T-cell (primary cell): ENCODE data around the gene CCDC33. TPM values are rescaled to one million over a fixed set of nuclear protein-coding genes. Genes with fewer than 3 reads are reported as not detected.

Experiments
- ATAC-seq, 4 experiments: fragments of 200-7000 bp in 3 of 4; fragments of 150-1000 bp in 1 of 4; cut with Tn5 transposase; replicated peaks in 1 of 4; 1 replicate in 3 of 4; 2 replicates in 1 of 4; pipeline ENCODE4 v1.10.0; 2021; ENCODE audit warnings: moderate library complexity in 3 of 4, mild to moderate bottlenecking in 2 of 4, moderate number of reproducible peaks in 1 of 4
- CTCF ChIA-PET, 2 donors: fragments of 300-600 bp; sonication (Branson Sonifier 250); formaldehyde crosslinking; loops; one replicate each; lab custom pipeline; 2022; ENCODE audit warnings: antibody characterized with exemption in 2 of 2; lab: Charles Lee
- POLR2A ChIA-PET, 2 donors: fragments of 300-600 bp; sonication (Branson Sonifier 250); formaldehyde crosslinking; loops; one replicate each; lab custom pipeline; 2022; ENCODE audit warnings: antibody characterized with exemption in 2 of 2; lab: Charles Lee
- DNase-seq, 35 experiments: peaks; one replicate each; pipeline versions ENCODE4 v3.0.0 to v3.0.0-alpha.2; 2013 to 2023
- H3K27ac ChIP-seq: one replicate; pipeline ENCODE4 v1.5.1; 2013; ENCODE audit warnings: low read length
- H3K27me3 ChIP-seq, 2 experiments: replicated peaks in 1 of 2; 1 replicate in 1 of 2; 2 replicates in 1 of 2; pipeline versions ENCODE4 v1.6.1 to v1.7.0; 2013; ENCODE audit warnings: low read length in 1 of 2, mixed read lengths in 1 of 2; ENCODE audit not compliant: control insufficient read depth in 2 of 2, insufficient read depth in 2 of 2; ENCODE audit errors: extremely low read depth in 1 of 2
- H3K36me3 ChIP-seq, 2 donors: 1 replicate in 1 of 2; 2 replicates in 1 of 2; pipeline versions ENCODE4 v1.6.1 to v1.7.0; 2013; ENCODE audit warnings: low read length in 1 of 2; ENCODE audit not compliant: control insufficient read depth in 2 of 2, insufficient read depth in 1 of 2; ENCODE audit errors: extremely low read depth in 1 of 2
- H3K4me1 ChIP-seq, 2 experiments: 1 replicate in 1 of 2; 2 replicates in 1 of 2; pipeline versions ENCODE4 v1.6.1 to v1.7.0; 2013; ENCODE audit warnings: low read length in 2 of 2, mixed read lengths in 1 of 2; ENCODE audit not compliant: insufficient read depth in 2 of 2, control insufficient read depth in 1 of 2; ENCODE audit errors: extremely low read depth in 1 of 2
- H3K4me3 ChIP-seq, 2 donors: 1 replicate in 1 of 2; 2 replicates in 1 of 2; pipeline versions ENCODE4 v1.5.1 to v1.7.0; 2013; ENCODE audit warnings: mild to moderate bottlenecking in 2 of 2, low read length in 1 of 2, moderate library complexity in 1 of 2; ENCODE audit not compliant: control insufficient read depth in 1 of 2; ENCODE audit errors: extremely low read depth in 1 of 2
- H3K9me3 ChIP-seq: 2 replicates; pipeline ENCODE4 v1.7.0; 2013
- H3K27ac Mint-ChIP-seq, 2 donors: one replicate each; pipeline ENCODE4 v1.8.0; 2020 to 2021; ENCODE audit warnings: mild to moderate bottlenecking in 2 of 2, mixed read lengths in 2 of 2
- H3K27me3 Mint-ChIP-seq, 2 donors: one replicate each; pipeline ENCODE4 v1.8.0; 2021 to 2022; ENCODE audit warnings: mixed read lengths in 2 of 2
- H3K36me3 Mint-ChIP-seq: one replicate; pipeline ENCODE4 v1.8.0; 2021; ENCODE audit warnings: mixed read lengths
- H3K4me1 Mint-ChIP-seq, 3 donors: one replicate each; pipeline ENCODE4 v1.8.0; 2020 to 2022; ENCODE audit warnings: mixed read lengths in 3 of 3, mild to moderate bottlenecking in 1 of 3
- H3K4me3 Mint-ChIP-seq, 3 donors: one replicate each; pipeline ENCODE4 v1.8.0; 2020 to 2022; ENCODE audit warnings: mild to moderate bottlenecking in 3 of 3, mixed read lengths in 3 of 3, moderate library complexity in 3 of 3
- H3K9me3 Mint-ChIP-seq, 3 donors: one replicate each; pipeline ENCODE4 v1.8.0; 2020 to 2022; ENCODE audit warnings: mixed read lengths in 3 of 3
- WGBS: methylation state at CpG from one replicate; pipeline ENCODE4 v1.1.5; 2013; ENCODE audit warnings: missing lambda C conversion rate; ENCODE audit not compliant: insufficient coverage; 5-methylcytosine and 5-hydroxymethylcytosine counted together
- total RNA-seq, 35 experiments: library from RNA in 6 of 35; stranded (reverse) in 6 of 35; fragments of 120-200 nt in 1 of 35; gene quantifications; one replicate each; pipeline versions ENCODE4 v1.2.1 to v1.2.4 and lab custom pipeline; 2013 to 2026

Gene CCDC33
- total RNA-seq, 5 donors from 2014 or later (not counting 1 experiment from before 2014, with no cell fraction given), result not detected

DNA sequence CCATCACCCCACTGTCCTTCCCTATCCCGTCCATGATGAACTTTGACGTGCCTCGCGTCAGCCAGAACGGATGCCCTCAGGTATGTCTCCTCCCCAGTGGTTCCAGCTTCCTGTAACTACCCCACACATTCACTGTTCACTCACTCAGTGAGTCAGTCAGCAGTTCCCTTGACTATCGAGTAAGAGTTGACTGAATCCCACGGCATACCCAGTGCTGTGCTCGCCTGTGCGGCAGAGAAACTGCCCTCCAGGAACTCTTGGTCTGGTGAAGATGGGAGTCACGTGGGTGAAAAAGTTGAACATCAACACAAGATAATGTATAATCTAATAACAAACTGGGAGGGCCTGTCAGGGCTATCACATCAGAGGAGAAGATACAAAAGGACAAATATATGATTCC lies 36.7 kb downstream of the CCDC33 start:
- Histone ChIP-seq H3K4me1 (no peaks in the 10 kb centered on the region), H3K4me3 (no peak overlapping the region), H3K36me3 (no peaks in the 10 kb centered on the region), H3K27ac (no peak overlapping the region), H3K27me3 (peaks cover 0 to 65% of the 10 kb centered on the region in 2 experiments), H3K9me3 (no peaks in the 10 kb centered on the region)
- ChIA-PET CTCF (no interaction called here), POLR2A (no interaction called here)
- ATAC-seq, result no peak
- Mint-ChIP-seq H3K27ac (no peak overlapping the region), H3K4me3 (no peak overlapping the region), H3K4me1 (no peaks in the 10 kb centered on the region), H3K9me3 (no peaks in the 10 kb centered on the region), H3K36me3 (no peaks in the 10 kb centered on the region), H3K27me3 (peaks cover 35 to 42% of the 10 kb centered on the region in 2 donors)
- DNase-seq, result no peak
- 92% methylated on average over 5 of the region's 10 CpGs for WGBS

DNA sequence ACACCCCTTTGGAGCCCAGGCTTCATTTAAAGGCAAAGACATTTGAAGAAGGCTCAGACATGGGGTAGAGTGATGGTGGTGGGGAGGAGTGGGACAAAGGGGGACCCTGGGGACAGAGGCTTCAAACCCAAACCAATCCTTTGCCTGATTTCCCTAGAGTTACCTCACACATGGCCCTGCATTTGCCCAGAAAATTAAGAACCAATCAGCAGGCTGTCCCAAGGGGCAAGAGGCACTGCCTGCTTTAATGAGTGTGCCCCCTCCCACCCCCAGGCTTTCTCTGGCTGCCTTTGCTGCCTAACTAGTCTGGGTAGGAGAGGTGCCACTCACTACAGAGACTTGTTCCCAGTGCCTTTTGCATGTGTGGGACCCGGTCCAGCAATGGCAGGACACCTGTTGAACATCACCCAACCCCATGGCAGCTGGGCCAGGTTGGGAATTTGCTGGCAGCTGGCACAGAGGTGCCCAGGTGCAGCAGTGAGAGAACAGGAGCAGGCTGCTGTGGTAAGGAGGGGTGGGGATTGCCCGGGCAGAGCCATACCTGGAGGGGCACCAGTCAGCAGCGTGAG lies 38.4 kb downstream of the CCDC33 start:
- DNase-seq, result no peak
- Mint-ChIP-seq H3K4me3 (no peak overlapping the region), H3K27ac (no peak overlapping the region), H3K4me1 (no peaks in the 10 kb centered on the region), H3K9me3 (no peaks in the 10 kb centered on the region), H3K36me3 (no peaks in the 10 kb centered on the region), H3K27me3 (peaks cover 31 to 37% of the 10 kb centered on the region in 2 donors)
- H3K9me3 ChIP-seq, result no peaks in the 10 kb centered on the region
- H3K4me1 ChIP-seq, result no peaks in the 10 kb centered on the region
- WGBS, result 50% methylated on average over 2 of the region's 3 CpGs
- no peaks in the 10 kb centered on the region for H3K36me3 ChIP-seq
- no peak overlapping the region for H3K27ac ChIP-seq
- H3K27me3 ChIP-seq, result peaks cover 0 to 61% of the 10 kb centered on the region in 2 experiments
- ChIA-PET CTCF (no interaction called here), POLR2A (no interaction called here)
- ATAC-seq, result no peak
- no peak overlapping the region for H3K4me3 ChIP-seq

- no peaks in the 10 kb centered on the region for H3K9me3 Mint-ChIP-seq
- Histone ChIP-seq H3K27me3 (peaks cover 0 to 63% of the 10 kb centered on the region in 2 experiments), H3K36me3 (no peaks in the 10 kb centered on the region), H3K4me3 (no peak overlapping the region), H3K4me1 (no peaks in the 10 kb centered on the region), H3K9me3 (no peaks in the 10 kb centered on the region), H3K27ac (no peak overlapping the region)
- no peak for DNase-seq
- ChIA-PET CTCF (no interaction called here), POLR2A (no interaction called here)
- H3K27me3 Mint-ChIP-seq, result peaks cover 25 to 39% of the 10 kb centered on the region in 2 donors
- H3K4me3 Mint-ChIP-seq, result no peak overlapping the region
- no peak overlapping the region for H3K27ac Mint-ChIP-seq
- H3K4me1 Mint-ChIP-seq, result no peaks in the 10 kb centered on the region
- no peak for ATAC-seq
- 76% methylated on average over 5 of the region's 6 CpGs for WGBS
- H3K36me3 Mint-ChIP-seq, result no peaks in the 10 kb centered on the region
These were observed 39.8 kb downstream of the CCDC33 start for GRCh38 chr15:74275957-74276356.

- H3K9me3 Mint-ChIP-seq, result no peaks in the 10 kb centered on the region
- ATAC-seq (no peak), DNase-seq (no peak)
- H3K27me3 Mint-ChIP-seq, result peaks cover 25 to 38% of the 10 kb centered on the region in 2 donors
- Histone ChIP-seq H3K36me3 (no peaks in the 10 kb centered on the region), H3K27me3 (peaks cover 0 to 57% of the 10 kb centered on the region in 2 experiments), H3K4me1 (no peaks in the 10 kb centered on the region), H3K9me3 (no peaks in the 10 kb centered on the region), H3K27ac (no peak overlapping the region), H3K4me3 (no peak overlapping the region)
- H3K4me1 Mint-ChIP-seq, result no peaks in the 10 kb centered on the region
- no peaks in the 10 kb centered on the region for H3K36me3 Mint-ChIP-seq
- H3K4me3 Mint-ChIP-seq, result no peak overlapping the region
- CTCF ChIA-PET, result no interaction called here
- POLR2A ChIA-PET, result no interaction called here
- H3K27ac Mint-ChIP-seq, result no peak overlapping the region
- WGBS, result 60% methylated on average over 1 of the region's 3 CpGs
These were observed 40.4 kb downstream of the CCDC33 start for GRCh38 chr15:74276560-74276959.

DNA sequence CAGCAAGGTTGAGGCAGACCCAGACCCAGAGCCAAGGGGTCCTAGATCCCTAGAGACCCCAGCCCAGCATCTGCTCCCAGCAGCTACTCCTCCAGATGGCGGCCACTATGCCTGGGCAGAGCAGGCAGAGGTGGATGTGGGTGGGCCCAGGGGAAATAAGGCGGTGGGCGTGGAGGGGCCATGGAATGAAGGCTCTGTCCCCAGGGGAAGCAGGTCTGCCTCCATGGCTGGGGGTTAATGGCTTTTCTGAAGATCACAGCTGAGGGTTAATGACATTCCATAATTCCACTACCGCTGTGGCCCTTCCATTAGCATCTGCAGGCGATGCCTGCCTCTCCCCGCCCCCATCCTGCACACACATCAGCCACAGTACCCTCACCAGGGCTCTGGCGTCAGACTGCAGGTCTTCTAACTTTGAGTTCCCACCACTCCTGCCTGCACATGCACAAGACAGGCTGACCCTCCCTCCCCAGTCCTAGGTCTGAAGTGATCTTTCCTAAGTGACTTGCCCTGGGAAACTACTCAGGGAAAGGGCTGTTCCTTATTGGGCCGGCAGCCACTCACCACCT lies 41.2 kb downstream of the CCDC33 start:
- Mint-ChIP-seq H3K27me3 (peaks cover 27 to 39% of the 10 kb centered on the region in 2 donors), H3K4me1 (no peaks in the 10 kb centered on the region), H3K4me3 (no peak overlapping the region), H3K9me3 (no peaks in the 10 kb centered on the region), H3K27ac (no peak overlapping the region), H3K36me3 (no peaks in the 10 kb centered on the region)
- DNase-seq, result no peak
- 73% methylated on average over 4 of the region's 8 CpGs for WGBS
- ATAC-seq, result no peak
- ChIA-PET CTCF (no interaction called here), POLR2A (no interaction called here)
- Histone ChIP-seq H3K27me3 (peaks cover 0 to 52% of the 10 kb centered on the region in 2 experiments), H3K36me3 (no peaks in the 10 kb centered on the region), H3K4me3 (no peak overlapping the region), H3K27ac (no peak overlapping the region), H3K9me3 (no peaks in the 10 kb centered on the region), H3K4me1 (no peaks in the 10 kb centered on the region)

- 61% methylated on average over 7 of the region's 8 CpGs for WGBS
- H3K4me1 Mint-ChIP-seq, result no peaks in the 10 kb centered on the region
- DNase-seq, result no peak
- H3K27me3 ChIP-seq, result peaks cover 0 to 57% of the 10 kb centered on the region in 2 experiments
- H3K36me3 ChIP-seq, result no peaks in the 10 kb centered on the region
- H3K36me3 Mint-ChIP-seq, result no peaks in the 10 kb centered on the region
- no peak overlapping the region for H3K4me3 ChIP-seq
- no peaks in the 10 kb centered on the region for H3K9me3 Mint-ChIP-seq
- H3K9me3 ChIP-seq, result no peaks in the 10 kb centered on the region
- H3K27me3 Mint-ChIP-seq, result peaks cover 26 to 37% of the 10 kb centered on the region in 2 donors
- POLR2A ChIA-PET, result no interaction called here
- no peak overlapping the region for H3K4me3 Mint-ChIP-seq
- no peak overlapping the region for H3K27ac ChIP-seq
- H3K4me1 ChIP-seq, result no peaks in the 10 kb centered on the region
- CTCF ChIA-PET, result no interaction called here
- H3K27ac Mint-ChIP-seq, result no peak overlapping the region
- no peak for ATAC-seq
These were observed 42.1 kb downstream of the CCDC33 start for GRCh38 chr15:74278207-74278606.
